Colonic mucosa (tissue), 4 donors: Measurements from ENCODE around the gene ELMO1. TPM values are rescaled to one million over a fixed set of nuclear protein-coding genes. Genes with fewer than 3 reads are reported as not detected.

Source experiments
- DNase-seq: peaks from one replicate; pipeline ENCODE4 v3.0.0-alpha.2; 2020
- H3K27ac ChIP-seq: fragments of 200-600 bp; one replicate; pipeline ENCODE4 v1.8.0; 2021
- H3K27me3 ChIP-seq: fragments of 200-600 bp; one replicate; pipeline ENCODE4 v1.8.0; 2021
- H3K36me3 ChIP-seq: fragments of 200-600 bp; one replicate; pipeline ENCODE4 v1.8.0; 2021
- H3K4me1 ChIP-seq: fragments of 200-600 bp; one replicate; pipeline ENCODE4 v1.8.0; 2021; ENCODE audit warnings: mild to moderate bottlenecking
- H3K4me3 ChIP-seq: fragments of 200-600 bp; one replicate; pipeline ENCODE4 v1.8.0; 2021
- H3K9ac ChIP-seq, 2 donors: one replicate each; pipeline ENCODE4 v1.7.0; 2013; ENCODE audit warnings: control low read depth in 2 of 2, low read depth in 2 of 2, low read length in 2 of 2
- H3K9me3 ChIP-seq: fragments of 200-600 bp; one replicate; pipeline ENCODE4 v1.8.0; 2021
- intact Hi-C: fragments of 100-400 bp; cut with DNase I; formaldehyde crosslinking; loops from one replicate; pipeline ENCODE4 v1.14.1; 2022
- total RNA-seq, 2 donors: library from RNA; stranded (reverse); fragmentation: NEBNext Ultra II Directional in 1 of 2; extraction: Animal tissue kit (Norgen Biotek cat#: 25700) in 1 of 2; gene quantifications; one replicate each; pipeline ENCODE4 v1.2.1, GENCODE V29; 2021
- TF ChIP-seq, protein P1 (sequence below): fragments of 200-600 bp; IDR thresholded peaks from one replicate; pipeline ENCODE4 v1.8.0; 2022; ENCODE audit warnings: antibody characterized with exemption, mild to moderate bottlenecking
- donor health status: healthy.
- donor health status: DM: no; HTN: no; CAD: no.
- donor health status: DM: no; HTN: no; CAD: no.

The ELMO1 gene
- total RNA-seq, 2 donors from 2014 or later, result 4.2 to 4.7 TPM

DNA sequence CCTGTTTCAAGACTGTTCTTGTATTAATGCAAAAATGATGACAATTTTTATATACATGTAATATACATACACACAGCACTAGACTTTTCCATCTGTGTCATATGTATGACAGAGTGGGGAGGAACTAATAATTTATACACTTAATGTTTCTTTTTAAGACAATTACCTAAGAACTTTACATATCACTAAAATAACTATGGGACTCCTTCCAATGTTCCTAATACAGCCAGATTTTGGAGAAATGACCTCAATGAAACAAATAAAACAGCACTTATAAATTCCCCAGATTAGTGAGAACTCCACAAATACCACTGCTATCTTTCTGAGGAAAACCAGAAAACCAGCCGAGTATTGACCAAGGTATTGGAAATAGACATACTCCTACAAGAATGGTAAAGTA is 199.4 kb downstream of the ELMO1 start:
- no peak for DNase-seq
- Histone ChIP-seq H3K9ac (no peak overlapping the region), H3K4me1 (no peaks in the 10 kb centered on the region), H3K9me3 (no peaks in the 10 kb centered on the region), H3K36me3 (no peaks in the 10 kb centered on the region), H3K27me3 (no peaks in the 10 kb centered on the region), H3K4me3 (no peak overlapping the region), H3K27ac (no peak overlapping the region)
- TF ChIP-seq, protein P1, sequence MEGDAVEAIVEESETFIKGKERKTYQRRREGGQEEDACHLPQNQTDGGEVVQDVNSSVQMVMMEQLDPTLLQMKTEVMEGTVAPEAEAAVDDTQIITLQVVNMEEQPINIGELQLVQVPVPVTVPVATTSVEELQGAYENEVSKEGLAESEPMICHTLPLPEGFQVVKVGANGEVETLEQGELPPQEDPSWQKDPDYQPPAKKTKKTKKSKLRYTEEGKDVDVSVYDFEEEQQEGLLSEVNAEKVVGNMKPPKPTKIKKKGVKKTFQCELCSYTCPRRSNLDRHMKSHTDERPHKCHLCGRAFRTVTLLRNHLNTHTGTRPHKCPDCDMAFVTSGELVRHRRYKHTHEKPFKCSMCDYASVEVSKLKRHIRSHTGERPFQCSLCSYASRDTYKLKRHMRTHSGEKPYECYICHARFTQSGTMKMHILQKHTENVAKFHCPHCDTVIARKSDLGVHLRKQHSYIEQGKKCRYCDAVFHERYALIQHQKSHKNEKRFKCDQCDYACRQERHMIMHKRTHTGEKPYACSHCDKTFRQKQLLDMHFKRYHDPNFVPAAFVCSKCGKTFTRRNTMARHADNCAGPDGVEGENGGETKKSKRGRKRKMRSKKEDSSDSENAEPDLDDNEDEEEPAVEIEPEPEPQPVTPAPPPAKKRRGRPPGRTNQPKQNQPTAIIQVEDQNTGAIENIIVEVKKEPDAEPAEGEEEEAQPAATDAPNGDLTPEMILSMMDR, result no peak
- intact Hi-C loops, result no loop called here

DNA sequence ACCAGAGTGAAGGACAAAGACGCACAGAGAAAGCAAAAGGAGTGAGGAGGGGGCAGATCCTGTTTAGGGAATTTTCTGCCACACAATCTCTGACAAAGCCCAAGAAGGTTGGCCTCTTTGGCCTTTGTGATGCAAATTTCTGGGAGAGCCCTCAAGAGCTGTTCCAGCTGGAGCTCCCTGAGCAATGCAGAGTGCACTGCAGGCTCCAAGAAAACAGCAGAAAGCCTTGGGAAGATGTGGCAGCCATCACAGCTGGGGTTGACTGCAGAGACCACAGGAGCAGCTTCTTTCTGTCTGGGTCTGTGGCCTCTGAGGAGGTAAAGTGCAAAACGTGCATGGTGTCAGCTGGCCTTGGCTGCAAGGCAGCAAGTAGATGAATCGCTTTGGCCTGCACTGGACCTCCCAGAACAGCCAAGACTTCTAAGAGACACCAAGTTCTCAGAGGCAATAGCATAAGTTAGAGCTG is 200.2 kb downstream of the ELMO1 start:
- Histone ChIP-seq H3K4me1 (no peaks in the 10 kb centered on the region), H3K36me3 (no peaks in the 10 kb centered on the region), H3K9me3 (no peaks in the 10 kb centered on the region), H3K9ac (no peak overlapping the region), H3K27ac (no peak overlapping the region), H3K27me3 (no peaks in the 10 kb centered on the region), H3K4me3 (no peak overlapping the region)
- intact Hi-C loops, result no loop called here
- TF ChIP-seq, protein P1, result no peak
- no peak for DNase-seq

DNA sequence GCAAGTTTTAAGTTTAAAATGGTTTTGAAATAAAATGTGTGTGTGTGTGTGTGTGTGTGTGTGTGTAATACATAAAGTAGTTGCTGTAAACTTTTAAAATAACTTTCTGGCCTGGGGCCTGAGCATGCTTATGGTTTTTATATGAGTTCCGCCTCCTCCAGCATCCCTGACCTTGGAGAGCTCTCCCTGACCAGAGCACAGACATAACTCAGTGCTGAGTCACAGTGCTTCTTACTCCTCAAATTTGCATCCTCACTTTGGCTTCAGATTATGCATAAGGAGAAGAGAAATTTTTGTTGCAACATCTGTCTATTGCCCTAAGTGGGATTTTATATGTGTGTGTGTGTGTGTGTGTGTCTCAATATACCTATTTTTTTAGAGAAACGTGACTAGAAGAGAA is 200.8 kb downstream of the ELMO1 start:
- no peak overlapping the region for H3K27ac ChIP-seq
- H3K9me3 ChIP-seq, result no peaks in the 10 kb centered on the region
- TF ChIP-seq, protein P1, result no peak
- H3K36me3 ChIP-seq, result no peaks in the 10 kb centered on the region
- H3K4me1 ChIP-seq, result no peaks in the 10 kb centered on the region
- H3K27me3 ChIP-seq, result no peaks in the 10 kb centered on the region
- intact Hi-C loops, result no loop called here
- no peak overlapping the region for H3K4me3 ChIP-seq
- no peak overlapping the region for H3K9ac ChIP-seq
- no peak for DNase-seq

DNA sequence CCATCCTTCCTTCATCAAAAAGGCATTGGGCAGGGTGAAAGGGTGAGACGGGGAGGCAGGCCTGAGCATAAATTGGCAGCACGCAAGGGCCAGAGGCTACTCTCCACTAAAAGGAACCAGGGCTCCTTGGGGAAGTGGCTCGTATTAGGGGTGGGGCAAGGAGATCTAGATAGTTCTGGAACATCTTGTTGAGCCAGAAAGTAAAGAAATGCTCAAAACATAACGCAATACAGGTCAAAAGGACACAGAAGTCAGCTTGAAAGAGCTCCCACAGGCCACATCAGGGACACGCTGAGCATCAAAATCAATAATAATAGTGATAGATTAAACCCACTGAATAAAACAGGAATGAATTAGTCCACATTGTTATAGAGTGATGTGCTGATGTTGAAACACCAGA is 203.1 kb downstream of the ELMO1 start:
- H3K4me3 ChIP-seq, result no peak overlapping the region
- no peak overlapping the region for H3K27ac ChIP-seq
- DNase-seq, result no peak
- H3K36me3 ChIP-seq, result no peaks in the 10 kb centered on the region
- no peaks in the 10 kb centered on the region for H3K27me3 ChIP-seq
- no peaks in the 10 kb centered on the region for H3K9me3 ChIP-seq
- TF ChIP-seq, protein P1, result no peak
- no peak overlapping the region for H3K9ac ChIP-seq
- H3K4me1 ChIP-seq, result no peaks in the 10 kb centered on the region
- intact Hi-C loops, result no loop called here

DNA sequence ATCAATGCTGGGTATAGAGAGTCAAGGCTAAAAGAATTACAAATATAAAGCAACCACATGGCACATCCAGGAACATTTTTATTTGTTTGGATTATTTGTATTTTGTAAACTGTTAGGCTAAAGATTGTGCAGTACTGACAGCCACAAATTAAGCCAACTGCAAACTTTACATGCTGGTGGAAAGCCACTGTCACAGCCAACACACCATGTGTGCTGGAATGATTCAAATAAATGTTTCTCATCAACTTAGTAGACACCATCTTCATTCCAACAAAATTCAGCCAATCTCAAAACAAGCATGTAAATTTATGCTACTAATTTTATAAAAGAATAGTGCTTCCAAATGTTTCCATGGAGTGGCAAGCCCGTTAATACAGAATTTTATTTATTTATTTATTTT is 211.8 kb downstream of the ELMO1 start:
- TF ChIP-seq, protein P1, result no peak
- intact Hi-C loops, result loop anchor here (10.0 kb wide), 1 partner anchor 598 kb away; no protein-coding TSS in a partner anchor

More for the DNA sequence above, 211.8 kb downstream of the ELMO1 start:
- H3K27ac ChIP-seq, result no peak overlapping the region
- no peaks in the 10 kb centered on the region for H3K9me3 ChIP-seq
- H3K27me3 ChIP-seq, result no peaks in the 10 kb centered on the region
- no peak overlapping the region for H3K4me3 ChIP-seq
- no peak overlapping the region for H3K9ac ChIP-seq
- no peaks in the 10 kb centered on the region for H3K36me3 ChIP-seq
- H3K4me1 ChIP-seq, result no peaks in the 10 kb centered on the region
- DNase-seq, result no peak
